Spleen (tissue), 7 donors: ENCODE data around the gene TXNDC15.

Experiments
- CTCF ChIP-seq, 11 experiments: fragments of 200-600 bp in 7 of 11; fragments of 450-650 bp in 4 of 11; sonication (generic) in 4 of 11; IDR thresholded peaks in 8 of 11; conservative IDR thresholded peaks in 3 of 11; 1 replicate in 7 of 11; 2 replicates in 4 of 11; pipeline versions ENCODE4 v1.4.0 to v1.8.0; 2016 to 2021; ENCODE audit warnings: antibody characterized with exemption in 11 of 11, inconsistent platforms in 4 of 11, mild to moderate bottlenecking in 1 of 11
- POLR2A ChIP-seq, 3 donors: fragments of 450-650 bp; IDR thresholded peaks; one replicate each; pipeline ENCODE4 v1.5.1; 2017; ENCODE audit warnings: antibody characterized with exemption in 3 of 3, mild to moderate bottlenecking in 1 of 3
- POLR2AphosphoS5 ChIP-seq, 3 donors: sonication (generic); formaldehyde crosslinking; IDR thresholded peaks; one replicate each; pipeline ENCODE4 v1.5.1; 2017; ENCODE audit warnings: antibody characterized with exemption in 3 of 3
- donor health status: DM: no; HTN: no; CAD: no; lungs with moderate emphysema.
- donor health status: DM: no; HTN: no; CAD: no.
- donor health status: DM: no; HTN: no; CAD: no.

GRCh38 chr5:134904610-134905245 is 30.6 kb downstream of the TXNDC15 start, which contains the start of gene PCBD2:
- TF ChIP-seq CTCF (IDR thresholded peaks at IDR 0.05 in 8 of 11, conservative IDR thresholded peaks at IDR 0.05 in 3 of 11) (peak; percentile 71 to 99 (median 97)), POLR2A (IDR thresholded peaks at IDR 0.05) (peak in 1 of 3 donors; percentile 32), POLR2AphosphoS5 (IDR thresholded peaks at IDR 0.05) (peak; percentile 87 to 94 (median 87))
